GM21360 (cell line): ENCODE data around the gene PTPRN2.
"Not testable (repeated sequence)": the region's sequence is repeated elsewhere in the genome, so short reads cannot be mapped to it uniquely, and the experiment has no call there.

Source experiments
- ATAC-seq: cut with Tn5 transposase; IDR thresholded peaks from one replicate; pipeline ENCODE4 v1.9.1; 2021; ENCODE audit warnings: mild to moderate bottlenecking, moderate library complexity; ENCODE audit not compliant: unreplicated experiment

The PTPRN2 gene

DNA sequence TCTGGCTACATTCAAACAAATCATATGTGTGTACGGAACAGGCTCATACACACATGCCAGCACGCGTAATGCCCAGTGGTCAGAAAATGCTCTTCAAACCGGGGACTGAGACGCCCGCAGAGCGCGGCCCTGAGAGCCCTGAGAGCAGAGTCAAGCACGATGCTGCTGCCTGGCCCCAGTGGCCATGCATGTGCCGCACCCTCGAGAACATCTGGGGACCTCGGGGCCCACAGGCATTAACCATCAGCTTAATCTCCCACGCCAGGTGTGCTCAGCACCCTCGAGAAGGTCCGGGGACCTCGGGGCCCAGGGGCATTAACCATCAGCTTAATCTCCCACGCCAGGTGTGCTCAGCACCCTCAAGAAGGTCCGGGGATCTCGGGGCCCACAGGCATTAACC is 163.1 kb downstream of the PTPRN2 start:
- ATAC-seq = no peak

DNA sequence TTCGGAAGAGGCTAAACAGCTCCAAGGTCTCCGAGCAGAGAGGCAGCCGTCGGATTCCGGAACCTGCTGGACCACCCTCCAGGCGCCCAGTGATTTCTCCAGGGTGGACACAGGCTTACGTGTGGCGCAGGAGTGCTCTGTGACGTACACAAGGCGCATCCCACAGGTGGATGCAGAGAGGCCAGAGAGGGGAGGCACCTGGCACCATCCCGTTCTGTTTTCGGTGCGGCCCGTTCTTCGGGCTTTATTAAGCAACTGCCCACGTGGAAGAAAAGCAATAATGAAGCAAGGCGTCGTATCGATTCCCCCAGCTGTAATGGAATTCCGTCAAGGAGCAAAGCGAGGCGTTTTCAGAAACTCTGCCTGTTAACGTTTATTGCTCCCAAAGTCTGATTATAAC is 163.6 kb downstream of the PTPRN2 start:
- ATAC-seq = no peak

DNA sequence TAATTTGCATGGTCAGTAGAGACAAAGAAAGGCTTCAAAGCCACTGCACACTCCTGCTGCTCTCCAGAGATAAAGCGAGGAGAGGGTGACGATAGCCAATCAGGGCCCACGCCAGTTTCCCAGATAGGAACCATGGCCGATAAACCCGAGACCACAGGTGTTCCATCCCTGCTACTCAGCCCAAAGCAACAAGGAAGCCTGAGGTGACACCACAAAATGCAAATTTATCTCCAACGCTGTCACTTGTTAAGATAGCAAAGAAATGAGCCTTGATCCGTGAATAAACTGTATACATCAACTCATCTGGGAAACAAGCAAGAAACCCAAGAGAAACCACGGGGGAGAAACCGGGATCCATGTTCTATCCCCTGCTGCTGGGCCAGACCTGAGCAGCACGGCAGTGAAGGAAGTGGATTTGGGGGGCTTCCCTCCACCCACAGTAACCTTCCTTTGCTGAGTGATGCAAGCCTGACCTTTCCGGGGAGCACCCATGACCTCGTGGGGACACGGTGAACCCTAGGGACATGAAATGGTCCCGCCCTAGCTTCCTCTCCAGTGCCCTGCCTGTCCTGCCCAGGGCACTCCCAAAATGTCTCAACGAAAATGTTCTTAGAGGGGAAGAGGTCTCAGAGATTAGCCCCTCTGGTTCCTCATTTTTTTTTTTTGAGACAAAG is 164.6 kb downstream of the PTPRN2 start:
- no peak for ATAC-seq

DNA sequence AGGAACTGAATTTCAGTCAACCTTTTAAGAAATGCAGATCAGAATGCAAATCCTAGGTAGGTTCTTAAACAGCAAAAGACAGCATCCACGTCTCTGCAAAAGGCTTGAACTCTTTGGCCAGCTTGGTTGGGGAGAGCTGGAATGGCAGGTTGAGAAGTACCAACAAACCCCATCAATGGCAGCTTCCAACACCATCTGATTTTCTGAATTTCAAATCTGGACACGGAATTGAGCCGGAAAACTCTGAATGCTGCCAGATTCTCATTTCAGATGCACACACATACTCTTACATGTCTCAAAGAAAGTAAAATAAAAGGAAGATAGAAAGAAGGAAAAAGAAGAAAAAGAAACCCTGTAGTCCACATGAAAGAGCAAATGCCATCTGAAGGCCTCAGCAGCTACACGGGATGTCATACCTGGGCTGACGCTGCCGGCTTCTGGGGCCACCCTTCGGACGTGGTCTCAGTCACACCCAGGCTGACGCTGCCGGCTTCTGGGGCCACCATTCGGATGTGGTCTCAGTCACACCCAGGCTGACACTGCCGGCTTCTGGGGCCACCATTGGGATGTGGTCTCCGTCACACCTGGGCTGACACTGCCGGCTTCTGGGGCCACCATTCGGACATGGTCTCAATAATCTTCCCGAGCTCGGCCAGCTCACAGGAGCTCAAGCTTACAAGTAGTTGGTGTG is 165.3 kb downstream of the PTPRN2 start:
- ATAC-seq = no peak

DNA sequence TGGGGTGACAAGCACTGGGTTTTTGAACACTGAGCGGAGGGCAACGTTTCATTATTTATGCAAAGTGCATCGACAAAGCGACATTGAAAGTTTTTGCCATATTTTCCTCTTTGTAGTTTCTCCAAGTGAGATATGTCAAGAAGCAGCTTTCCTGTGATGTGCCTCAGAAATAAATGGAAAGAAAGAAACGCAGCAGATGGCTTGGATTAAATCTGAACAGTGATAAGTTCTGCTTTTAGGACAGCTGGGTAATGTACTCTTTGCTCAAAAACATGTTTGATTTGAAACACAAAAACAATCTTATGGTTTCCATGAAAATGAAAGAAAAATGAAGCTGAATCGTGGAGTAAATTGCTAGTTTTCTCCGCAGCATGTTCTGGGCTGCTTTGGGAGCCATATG is 166.3 kb downstream of the PTPRN2 start:
- ATAC-seq = no peak

DNA sequence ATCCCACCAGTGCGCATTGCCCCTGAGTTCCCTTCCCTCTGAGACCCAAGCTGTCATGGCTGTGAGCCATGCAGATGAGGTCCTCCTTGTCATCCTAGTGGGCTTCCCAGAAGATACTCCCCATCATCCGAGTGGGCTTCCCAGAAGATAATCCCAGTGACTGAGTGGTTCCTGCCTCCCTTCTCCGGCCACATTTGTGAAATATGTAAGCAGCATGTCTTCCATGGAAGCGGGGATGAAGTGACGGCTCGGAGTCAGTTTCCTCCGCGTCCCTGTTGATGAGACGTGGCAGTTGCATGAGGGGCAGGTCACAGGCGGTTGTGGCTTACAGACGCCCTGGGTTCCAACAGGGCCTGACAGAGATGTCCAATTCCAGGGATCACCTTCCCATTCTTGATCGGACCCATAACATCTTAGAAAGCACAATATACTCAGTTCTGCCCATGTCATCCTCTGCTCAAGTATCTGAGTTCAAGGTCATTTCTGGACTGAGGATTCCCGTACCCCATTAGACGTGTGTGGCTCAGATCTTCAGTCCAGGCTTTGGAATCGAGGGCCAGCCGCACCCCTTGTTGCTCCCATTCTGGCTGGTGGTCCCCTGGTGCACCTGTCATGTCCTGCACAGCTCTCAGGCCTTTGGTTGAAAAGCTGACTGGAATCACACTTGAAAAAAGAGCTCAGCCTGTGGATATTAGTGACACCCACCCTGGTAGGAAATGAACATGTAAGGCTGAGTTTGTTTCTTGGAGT is 166.9 kb downstream of the PTPRN2 start:
- no peak for ATAC-seq

DNA sequence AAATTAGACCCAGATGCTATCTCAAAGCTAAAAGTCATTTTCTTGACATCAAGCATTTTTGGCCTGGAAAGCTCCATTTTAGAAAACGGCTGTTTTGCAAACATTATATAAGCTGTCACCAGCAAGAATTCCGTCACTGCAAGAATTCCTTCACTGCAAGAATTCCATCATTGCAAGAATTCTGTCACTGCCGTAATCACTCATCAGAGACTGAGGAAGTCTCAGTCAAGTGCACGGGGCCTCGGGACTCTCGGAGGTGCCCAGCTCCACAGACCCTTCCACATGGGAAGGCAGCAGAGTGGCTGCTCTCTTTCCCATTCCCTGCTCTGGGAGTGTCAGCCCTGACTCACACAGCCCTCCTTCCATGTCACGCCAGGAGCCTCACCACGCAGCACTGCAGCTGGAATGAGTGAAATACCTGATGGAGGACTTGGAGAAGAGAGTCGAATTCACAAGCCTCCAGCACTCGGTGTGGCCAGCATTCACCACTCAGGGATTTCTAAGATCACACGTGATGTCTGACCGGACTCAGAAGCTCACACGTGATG is 168.3 kb downstream of the PTPRN2 start:
- ATAC-seq = no peak

DNA sequence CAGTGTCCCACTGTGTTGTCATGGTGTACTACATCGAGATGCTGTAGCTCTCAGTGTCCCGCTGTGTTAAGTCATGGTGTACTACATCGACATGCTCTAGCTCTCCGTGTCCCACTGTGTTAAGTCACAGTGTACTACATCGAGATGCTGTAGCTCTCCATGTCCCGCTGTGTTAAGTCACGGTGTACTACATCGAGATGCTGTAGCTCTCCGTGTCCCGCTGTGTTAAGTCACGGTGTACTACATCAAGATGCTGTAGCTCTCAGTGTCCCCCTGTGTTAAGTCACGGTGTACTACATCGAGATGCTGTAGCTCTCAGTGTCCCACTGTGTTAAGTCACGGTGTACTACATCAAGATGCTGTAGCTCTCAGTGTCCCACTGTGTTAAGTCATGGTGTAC is 169.2 kb downstream of the PTPRN2 start:
- not testable (repeated sequence) for ATAC-seq

DNA sequence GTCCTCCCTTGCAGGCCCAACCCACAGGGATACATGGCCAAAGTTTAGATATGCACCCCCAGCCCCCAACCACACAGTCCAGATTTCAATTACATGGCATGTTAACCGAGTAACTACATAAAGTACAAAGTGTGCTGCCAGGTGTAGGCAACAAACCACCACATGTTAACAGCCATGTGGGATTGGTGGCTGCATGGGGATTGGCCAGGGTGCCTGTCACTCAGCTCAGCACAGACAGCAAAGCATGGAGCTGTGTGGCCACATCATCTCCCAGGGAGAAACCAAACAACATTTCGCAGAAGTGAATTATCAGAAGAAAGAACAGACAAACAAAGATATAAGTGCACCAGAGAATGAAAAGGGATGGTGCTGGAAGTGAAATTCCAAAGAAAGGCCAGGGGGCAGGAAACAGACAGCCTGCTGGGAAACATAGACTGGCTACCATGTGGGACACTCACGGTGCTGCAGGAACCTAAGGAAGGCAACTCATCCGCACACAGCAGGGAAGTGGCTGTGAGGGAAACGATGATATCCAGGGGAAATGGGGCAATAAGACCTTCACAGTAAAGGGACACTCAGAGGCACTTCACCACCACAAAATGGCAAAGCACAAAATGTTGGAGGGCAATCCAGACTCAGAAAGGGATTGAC is 171.2 kb downstream of the PTPRN2 start:
- no peak for ATAC-seq

DNA sequence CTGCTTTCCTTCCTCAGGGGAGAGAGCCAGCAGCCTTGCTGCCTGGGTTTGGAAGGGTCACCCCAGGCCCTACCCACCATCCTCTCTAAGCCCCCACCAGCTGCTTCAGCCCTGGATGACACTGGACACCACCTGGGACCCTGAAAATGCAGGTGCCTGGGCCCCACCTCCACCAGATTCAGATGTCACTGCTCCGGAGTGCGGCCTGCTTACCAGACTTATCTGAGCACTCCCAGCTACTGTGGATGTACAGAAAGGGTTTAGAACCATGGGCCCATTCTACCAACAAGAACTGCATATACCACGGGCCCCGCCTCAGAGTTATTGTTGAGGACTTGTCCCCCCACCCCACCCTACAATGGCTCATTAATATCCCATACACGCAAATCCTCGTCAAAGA is 172.3 kb downstream of the PTPRN2 start:
- ATAC-seq = no peak

DNA sequence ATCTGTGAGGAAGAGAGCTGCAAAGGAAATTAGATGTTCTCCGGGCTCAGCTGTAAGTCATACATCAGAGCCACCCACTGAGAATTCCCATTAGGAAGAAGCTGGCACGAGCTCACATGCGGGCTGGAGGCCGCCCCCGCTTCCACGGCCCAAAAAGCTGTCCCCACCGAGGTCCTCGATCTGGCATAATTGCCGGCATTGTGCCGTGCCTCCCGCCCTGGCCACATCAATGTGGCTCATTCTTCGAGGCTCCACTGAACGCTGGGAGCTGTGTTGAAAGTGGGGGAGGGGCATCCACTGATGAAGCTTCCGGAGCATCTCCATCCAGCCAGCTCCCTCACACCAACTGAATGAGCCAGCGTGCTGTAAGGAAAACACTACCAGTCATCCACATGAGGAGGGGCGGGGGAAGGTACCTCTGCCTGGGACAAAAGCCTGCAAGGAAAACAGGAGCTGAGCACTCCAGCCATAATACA is 173.1 kb downstream of the PTPRN2 start:
- ATAC-seq = no peak

DNA sequence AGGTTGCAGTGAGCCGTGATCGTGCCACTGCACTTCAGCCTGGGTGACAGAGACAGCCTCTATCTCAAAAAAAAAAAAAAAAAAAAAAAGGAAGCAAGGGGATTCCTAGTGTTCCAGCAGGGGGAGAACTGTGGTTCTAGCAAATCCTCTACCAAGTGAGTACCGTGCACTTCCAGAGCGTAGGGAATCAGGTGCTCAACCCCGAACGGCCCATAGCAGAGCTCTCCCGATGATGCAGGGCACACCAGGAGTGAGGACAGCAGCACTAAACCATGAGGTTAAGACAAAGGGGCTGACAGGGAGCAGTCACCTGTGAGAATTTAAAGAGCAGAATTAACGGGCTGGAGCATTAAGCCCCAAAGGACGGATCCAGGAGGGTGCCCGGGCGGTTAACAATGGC is 173.6 kb downstream of the PTPRN2 start:
- ATAC-seq = no peak

DNA sequence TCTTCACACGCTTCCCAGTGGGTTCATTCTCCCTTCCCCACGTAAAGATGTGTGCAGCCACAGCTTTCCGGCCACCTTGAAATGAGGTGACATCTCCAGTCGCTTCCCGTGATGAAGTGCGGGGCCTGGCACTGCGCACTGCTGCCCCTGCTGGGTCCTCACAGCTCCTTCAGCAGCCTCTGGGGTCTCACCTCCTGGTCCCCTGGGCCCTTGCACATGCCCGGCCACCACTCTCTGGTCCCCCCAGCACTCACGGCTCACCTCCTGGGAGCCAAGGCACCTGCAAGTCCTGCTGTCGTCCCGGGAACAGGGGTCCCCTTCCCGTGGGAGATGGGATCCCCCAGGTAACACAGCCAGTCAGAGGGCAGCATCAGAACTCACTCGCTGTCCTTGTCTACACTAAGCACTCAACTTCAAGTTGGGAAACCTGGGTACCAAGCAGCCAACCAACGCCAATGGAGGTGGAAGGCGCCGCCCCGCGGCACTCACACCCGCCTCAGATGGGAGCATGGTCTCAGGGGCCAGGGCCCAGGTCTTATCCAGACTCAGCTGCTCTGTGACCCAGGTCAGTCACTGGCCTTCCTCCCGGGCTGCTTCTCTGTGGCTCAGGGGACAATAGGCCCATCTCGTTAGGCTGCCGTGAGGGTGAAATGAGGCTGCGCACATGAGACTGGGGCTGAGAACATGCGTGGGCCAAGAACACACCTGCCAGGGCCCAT is 176.2 kb downstream of the PTPRN2 start:
- ATAC-seq = no peak

DNA sequence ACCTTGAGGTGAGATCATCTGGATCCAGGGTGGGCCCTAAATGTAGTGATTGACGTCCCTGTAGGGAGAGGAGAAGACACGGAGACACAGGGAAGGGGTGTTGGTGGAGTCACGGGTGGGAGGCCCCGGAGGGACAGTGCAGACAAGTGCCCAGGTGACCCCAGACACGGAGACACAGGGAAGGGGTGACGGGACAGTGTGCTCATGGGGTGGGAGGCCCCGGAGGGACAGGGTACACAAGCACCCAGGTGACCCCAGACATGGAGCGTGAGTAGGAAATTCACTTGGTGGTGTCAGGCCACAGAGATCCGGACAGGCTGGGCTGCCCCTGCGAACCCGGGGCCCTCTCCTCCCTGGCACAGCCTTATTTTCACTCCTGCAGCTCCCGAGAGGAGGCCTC is 176.9 kb downstream of the PTPRN2 start:
- ATAC-seq = no peak

DNA sequence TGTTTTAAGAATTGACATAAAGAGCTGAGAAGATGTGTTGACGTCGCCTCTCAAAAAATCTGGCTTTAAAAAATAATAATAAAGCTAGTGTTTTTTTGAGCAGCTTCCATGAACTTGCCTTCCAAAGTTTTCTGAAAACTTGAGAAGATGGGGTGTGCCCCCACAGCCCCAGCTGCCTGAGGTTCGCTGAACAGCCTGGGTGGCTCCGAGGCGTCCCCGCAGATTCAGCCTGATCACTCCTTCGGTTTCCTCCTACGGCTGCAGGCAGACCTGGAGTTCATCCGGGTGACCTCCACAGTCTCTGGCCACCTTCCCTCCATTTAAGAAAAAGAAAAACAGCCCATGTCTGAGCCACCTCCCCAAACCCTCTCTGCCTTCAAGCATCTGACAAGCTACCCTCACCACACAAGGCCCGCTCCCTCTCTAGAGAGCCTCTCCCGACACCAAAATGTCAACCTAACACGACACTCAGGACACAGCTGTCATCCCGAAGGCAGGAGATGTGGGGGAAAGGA is 177.8 kb downstream of the PTPRN2 start:
- no peak for ATAC-seq

DNA sequence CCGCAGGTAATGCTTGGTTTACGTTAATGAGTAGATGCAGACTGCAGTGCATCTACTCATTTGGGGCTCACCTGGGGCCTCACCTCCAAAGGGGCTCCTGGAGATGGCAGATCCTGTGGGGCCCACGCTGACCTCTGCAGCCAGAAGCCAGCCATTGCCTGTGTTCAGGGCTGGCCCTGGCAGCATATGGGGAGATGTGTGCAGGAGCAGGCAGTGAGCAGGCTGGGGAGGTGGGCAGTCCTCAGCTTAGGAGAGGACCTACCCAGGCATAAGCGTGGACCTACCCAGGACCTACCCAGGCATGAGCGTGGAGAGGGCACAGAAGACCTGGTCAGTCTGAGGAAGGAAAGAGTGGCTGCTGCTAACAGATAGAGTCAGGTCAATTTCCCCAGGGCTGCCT is 178.5 kb downstream of the PTPRN2 start:
- ATAC-seq = no peak

DNA sequence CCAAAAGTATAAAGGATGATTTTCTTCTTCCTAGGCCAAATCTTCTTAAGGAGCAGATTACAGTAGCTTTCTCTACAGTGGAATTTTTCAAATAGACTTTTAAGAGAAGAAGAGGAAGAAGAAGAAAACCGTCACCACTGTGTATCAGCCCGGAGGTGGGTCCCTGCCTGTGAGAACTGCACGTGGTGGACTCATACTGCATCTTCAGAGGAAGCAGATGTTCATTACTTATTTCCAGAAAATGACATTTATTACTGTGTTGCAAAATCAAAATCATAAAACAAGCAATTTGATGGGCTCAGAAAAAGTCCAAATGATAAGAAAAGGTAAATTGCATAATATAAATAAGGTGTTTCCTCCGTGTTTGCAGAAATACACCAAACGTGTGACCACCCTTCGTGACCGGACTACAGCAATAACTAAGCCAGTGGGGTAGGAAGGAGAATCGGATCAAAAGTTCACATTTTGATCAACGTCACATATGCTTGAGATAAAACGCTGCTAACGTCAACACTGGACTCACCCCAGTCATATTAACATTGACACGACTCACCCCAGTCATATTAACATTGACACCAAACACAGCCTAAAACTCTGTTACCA is 179.2 kb downstream of the PTPRN2 start:
- ATAC-seq = no peak

DNA sequence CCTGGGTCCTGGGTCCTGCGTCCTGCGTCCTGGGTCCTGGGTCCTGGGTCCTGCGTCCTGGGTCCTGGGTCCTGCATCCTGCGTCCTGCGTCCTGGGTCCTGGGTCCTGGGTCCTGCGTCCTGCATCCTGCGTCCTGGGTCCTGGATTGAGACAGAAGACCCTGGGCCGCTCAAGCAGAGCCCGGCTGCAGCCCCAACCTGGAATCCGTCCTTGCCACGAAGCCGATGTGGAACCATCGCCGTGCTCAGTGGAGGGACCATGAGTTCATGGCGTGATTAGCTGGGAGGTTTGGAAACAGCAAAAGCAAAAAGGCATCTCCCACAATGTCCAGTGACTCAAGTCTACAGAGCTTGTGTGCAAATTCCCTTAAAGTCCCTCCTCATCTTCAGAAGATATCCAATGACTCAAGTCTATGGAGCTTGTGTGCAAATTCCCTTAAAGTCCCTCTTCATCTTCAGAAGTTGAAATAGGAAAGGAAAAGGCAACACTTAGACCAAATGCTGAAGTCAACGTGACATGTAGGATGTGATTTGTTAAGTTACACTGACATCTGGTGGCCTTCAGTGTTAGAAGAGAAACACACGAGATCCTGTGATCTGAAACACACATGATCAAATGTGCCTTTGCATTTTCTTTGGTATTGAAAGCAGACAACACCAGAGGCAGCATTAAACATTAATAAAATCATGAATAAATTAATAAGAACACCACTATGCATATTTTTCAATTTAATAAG is 179.9 kb downstream of the PTPRN2 start:
- no peak for ATAC-seq

DNA sequence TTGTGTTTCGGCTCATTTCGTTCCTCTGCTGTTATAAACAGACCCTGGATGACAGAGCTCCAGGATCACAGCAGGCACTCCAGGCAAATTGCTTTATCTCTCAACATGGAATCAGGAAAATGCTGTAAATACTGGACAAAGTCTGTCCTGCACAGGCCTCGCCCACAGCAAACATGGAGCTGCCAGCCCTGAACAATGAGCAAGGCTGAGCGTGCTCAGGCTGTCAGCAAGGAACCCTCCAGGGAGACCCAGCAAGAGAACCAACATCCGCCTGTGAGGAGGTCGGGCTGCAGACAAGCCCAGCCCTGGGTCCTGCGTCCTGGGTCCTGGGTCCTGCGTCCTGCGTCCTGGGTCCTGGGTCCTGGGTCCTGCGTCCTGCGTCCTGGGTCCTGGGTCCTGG is 180.8 kb downstream of the PTPRN2 start:
- ATAC-seq = no peak
